ENCODE measurements around the gene CAMK1D.

DNA sequence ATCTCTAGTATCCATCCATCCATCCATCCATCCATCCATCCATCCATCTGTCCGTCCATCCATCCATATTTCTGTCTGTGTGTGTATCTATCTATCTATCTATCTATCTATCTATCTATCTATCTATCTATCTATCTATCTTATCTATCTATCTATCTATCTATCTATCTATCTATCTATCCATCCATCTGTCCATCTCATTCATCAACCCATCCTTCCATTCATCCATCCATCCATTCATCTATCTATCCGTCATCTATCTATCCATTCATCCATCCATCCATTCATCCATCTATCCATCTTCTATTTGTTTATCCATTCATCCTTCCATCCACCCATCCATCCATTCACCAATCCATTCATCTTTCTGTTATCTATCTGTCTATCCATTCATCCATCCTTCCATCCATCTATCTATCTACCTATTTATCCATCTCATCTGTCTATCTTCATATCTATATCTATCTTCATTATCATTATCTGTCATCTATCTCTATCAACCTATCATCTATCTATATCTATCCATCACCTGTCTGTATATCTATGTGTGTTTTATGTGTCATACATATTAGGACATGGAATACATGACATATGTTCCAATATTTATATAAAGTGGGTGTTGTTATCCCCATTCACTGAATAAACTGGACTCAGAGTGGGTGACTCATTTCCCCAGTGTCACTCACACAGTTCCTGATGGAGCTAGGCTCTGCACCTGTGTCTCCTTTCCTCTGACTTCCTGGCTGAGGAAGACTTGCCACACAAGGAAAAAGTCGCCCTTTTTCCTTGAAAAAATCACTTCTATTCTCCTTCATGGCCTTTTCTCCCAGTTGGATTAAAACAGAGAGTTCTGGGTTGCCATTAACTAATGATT lies 452.1 kb downstream of the CAMK1D start:
- TF ChIP-seq, protein P1, sequence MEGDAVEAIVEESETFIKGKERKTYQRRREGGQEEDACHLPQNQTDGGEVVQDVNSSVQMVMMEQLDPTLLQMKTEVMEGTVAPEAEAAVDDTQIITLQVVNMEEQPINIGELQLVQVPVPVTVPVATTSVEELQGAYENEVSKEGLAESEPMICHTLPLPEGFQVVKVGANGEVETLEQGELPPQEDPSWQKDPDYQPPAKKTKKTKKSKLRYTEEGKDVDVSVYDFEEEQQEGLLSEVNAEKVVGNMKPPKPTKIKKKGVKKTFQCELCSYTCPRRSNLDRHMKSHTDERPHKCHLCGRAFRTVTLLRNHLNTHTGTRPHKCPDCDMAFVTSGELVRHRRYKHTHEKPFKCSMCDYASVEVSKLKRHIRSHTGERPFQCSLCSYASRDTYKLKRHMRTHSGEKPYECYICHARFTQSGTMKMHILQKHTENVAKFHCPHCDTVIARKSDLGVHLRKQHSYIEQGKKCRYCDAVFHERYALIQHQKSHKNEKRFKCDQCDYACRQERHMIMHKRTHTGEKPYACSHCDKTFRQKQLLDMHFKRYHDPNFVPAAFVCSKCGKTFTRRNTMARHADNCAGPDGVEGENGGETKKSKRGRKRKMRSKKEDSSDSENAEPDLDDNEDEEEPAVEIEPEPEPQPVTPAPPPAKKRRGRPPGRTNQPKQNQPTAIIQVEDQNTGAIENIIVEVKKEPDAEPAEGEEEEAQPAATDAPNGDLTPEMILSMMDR (IDR thresholded peaks at IDR 0.05), result no peak
- TF ChIP-seq POLR2AphosphoS5 (IDR thresholded peaks at IDR 0.05) (no peak), POLR2A (IDR thresholded peaks at IDR 0.05) (no peak), EP300 (IDR thresholded peaks at IDR 0.05) (no peak)

All from stomach (tissue), 4 donors.